ENCODE measurements around the gene NT5C2. TPM values are rescaled to one million over a fixed set of nuclear protein-coding genes. Genes with fewer than 3 reads are reported as not detected.
A peak's percentile ranks its signal among the peaks of the same experiment; 100 is the strongest.
"Not testable (repeated sequence)": the region's sequence is repeated elsewhere in the genome, so short reads cannot be mapped to it uniquely, and the experiment has no call there.

The NT5C2 gene
- total RNA-seq, 1 donor from 2014 or later: 105 TPM

DNA sequence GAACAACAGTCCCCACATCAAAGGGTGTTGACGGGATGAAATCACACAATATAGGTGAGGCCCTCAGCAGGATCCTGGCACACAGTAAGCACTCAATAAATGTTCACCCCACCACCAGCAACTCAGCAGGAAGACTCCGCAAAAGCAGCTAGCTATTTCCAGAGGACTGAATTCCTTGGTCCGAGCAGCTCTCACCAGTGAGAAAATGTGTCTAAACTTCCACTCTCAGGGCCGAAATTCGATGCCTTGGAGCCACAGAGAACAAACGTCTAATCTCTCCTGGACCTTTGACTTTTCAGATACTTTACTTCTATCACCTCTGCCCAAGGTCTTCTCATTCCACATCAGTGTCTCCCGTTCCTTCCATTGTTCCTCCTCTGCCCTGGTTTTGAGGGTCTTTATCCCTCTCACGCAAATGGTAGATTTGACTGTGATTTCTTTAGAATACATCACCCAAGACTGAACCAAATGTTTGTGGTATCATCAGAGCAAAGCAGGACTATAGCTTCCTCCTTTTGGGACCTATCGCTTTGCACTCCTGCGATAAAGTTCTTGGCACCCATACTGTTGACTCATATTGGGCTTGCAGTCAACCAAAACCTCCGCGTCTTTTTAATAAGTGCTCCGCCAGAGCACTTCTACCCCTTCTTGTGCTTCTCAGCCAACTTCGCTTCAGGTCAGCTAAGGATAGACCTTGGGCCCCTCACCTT lies 903 bp upstream of the NT5C2 start:
- Histone ChIP-seq H3K36me3 (ENCODE audit: control insufficient read depth, insufficient read depth, low read length) (no peaks in the 10 kb centered on the region), H3K27me3 (ENCODE audit: control insufficient read depth, insufficient read depth, low read length) (no peaks in the 10 kb centered on the region), H3K4me3 (ENCODE audit: low read depth, low read length) (no peak overlapping the region)
- DNase-seq (ENCODE audit: low read depth) (peak; percentile 83), FAIRE-seq (no peak)
- TF ChIP-seq, protein P1, sequence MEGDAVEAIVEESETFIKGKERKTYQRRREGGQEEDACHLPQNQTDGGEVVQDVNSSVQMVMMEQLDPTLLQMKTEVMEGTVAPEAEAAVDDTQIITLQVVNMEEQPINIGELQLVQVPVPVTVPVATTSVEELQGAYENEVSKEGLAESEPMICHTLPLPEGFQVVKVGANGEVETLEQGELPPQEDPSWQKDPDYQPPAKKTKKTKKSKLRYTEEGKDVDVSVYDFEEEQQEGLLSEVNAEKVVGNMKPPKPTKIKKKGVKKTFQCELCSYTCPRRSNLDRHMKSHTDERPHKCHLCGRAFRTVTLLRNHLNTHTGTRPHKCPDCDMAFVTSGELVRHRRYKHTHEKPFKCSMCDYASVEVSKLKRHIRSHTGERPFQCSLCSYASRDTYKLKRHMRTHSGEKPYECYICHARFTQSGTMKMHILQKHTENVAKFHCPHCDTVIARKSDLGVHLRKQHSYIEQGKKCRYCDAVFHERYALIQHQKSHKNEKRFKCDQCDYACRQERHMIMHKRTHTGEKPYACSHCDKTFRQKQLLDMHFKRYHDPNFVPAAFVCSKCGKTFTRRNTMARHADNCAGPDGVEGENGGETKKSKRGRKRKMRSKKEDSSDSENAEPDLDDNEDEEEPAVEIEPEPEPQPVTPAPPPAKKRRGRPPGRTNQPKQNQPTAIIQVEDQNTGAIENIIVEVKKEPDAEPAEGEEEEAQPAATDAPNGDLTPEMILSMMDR (IDR thresholded peaks at IDR 0.05; ENCODE audit: insufficient read depth, low read length, severe bottlenecking): no peak

DNA sequence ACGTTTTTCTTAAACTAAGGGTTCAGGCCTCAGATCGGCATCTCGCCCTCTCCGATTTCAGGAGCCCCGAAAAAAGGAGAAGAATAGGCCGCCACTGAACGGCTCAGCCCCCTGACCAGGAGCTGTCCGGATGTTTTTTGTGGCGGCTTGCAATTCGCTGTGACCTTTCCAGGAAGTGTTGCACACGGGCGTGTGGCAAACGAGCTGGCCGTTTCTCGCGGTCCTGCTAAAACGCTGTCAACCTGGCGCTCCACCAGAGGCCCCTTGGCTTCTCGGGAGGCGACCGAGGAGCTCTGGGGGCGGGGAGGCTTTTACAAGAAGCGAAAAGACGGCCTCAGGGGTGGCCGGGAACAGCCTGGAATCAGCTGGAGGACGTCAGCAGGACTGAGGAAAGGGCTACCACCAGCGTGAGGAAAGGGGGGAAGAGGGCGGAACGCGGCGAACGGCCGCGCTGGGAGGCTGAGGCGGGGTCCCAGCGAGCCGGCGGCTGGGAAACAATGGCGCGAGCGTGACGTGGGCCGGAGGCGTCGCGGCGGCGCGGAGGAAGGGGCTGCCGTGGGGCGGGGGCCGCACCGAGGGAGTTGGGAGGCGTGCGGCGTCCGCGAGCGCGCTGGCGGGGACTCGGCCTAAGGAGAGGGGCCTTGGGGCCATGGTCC lies 493 bp downstream of the NT5C2 start:
- FAIRE-seq (no peak), DNase-seq (ENCODE audit: low read depth) (peak; percentile 60)
- Histone ChIP-seq H3K36me3 (ENCODE audit: control insufficient read depth, insufficient read depth, low read length) (no peaks in the 10 kb centered on the region), H3K4me3 (ENCODE audit: low read depth, low read length) (peak overlapping the region; percentile 78), H3K27me3 (ENCODE audit: control insufficient read depth, insufficient read depth, low read length) (no peaks in the 10 kb centered on the region)
- TF ChIP-seq, protein P1 (IDR thresholded peaks at IDR 0.05; ENCODE audit: insufficient read depth, low read length, severe bottlenecking): no peak

DNA sequence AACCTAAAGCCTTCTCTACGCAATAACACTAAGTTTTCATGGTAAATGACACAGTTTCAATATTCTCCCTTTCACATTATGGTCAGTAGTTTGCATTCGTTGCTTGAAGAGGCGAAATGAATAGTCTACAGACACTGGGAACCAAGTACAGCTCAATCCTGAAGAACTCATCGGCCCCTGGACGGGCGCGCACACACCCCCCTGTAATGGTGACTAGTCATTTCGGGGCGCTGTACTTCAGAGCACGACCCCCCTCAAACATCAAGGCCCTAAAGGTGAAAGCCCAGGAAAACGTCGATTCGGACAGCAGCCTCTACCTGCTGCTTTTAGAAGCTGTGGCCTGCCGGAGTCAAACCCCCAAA lies 1.0 kb downstream of the NT5C2 start:
- TF ChIP-seq, protein P1 (IDR thresholded peaks at IDR 0.05; ENCODE audit: insufficient read depth, low read length, severe bottlenecking): no peak
- peak overlapping the region; percentile 78 for H3K4me3 ChIP-seq (ENCODE audit: low read depth, low read length)
- no peaks in the 10 kb centered on the region for H3K36me3 ChIP-seq (ENCODE audit: control insufficient read depth, insufficient read depth, low read length)
- DNase-seq (ENCODE audit: low read depth): peak; percentile 11
- H3K27me3 ChIP-seq (ENCODE audit: control insufficient read depth, insufficient read depth, low read length): no peaks in the 10 kb centered on the region
- FAIRE-seq: no peak

DNA sequence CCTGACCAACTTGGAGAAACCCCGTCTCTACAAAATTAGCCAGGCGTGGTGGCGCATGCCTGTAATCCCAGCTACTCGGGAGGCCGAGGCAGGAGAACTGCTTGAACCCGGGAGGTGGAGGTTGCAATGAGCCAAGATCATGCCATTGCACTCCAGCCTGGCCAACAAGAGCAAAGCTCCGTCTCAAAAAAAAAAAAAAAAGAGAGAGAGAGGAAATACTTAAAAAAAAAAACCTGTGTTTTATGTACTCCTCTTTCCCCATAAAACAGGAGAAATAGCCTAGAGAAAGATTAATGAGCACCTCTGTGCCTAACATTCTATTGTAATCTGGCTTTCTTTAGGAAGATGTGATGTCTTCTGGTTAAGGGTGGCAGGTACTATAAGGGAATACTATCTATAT lies 1.9 kb downstream of the NT5C2 start:
- H3K4me3 ChIP-seq (ENCODE audit: low read depth, low read length); FAIRE-seq; DNase-seq (ENCODE audit: low read depth); H3K36me3 ChIP-seq (ENCODE audit: control insufficient read depth, insufficient read depth, low read length); H3K27me3 ChIP-seq (ENCODE audit: control insufficient read depth, insufficient read depth, low read length): not testable (repeated sequence)

DNA sequence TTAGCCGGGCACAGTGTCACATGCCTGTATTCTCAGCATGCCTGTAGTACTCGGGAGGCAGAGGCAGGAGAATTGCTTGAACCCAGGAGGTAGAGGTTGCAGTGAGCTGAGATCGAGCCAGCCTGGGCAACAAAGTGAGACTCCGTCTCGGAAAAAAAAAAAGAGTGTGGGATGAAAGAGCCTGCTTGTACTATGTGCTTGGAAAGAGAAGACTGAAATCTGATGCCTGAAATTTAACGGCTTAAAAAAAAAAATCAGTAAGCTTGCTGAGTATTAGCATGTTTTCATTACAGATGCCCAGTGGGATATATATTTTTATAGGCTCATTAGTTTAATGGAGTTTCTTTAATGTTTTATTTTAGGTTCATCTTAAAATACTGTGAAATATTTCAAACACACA lies 4.2 kb downstream of the NT5C2 start:
- FAIRE-seq: no peak
- H3K36me3 ChIP-seq (ENCODE audit: control insufficient read depth, insufficient read depth, low read length): no peaks in the 10 kb centered on the region
- no peaks in the 10 kb centered on the region for H3K27me3 ChIP-seq (ENCODE audit: control insufficient read depth, insufficient read depth, low read length)
- no peak overlapping the region for H3K4me3 ChIP-seq (ENCODE audit: low read depth, low read length)
- no peak for DNase-seq (ENCODE audit: low read depth)
- TF ChIP-seq, protein P1 (IDR thresholded peaks at IDR 0.05; ENCODE audit: insufficient read depth, low read length, severe bottlenecking): no peak

DNA sequence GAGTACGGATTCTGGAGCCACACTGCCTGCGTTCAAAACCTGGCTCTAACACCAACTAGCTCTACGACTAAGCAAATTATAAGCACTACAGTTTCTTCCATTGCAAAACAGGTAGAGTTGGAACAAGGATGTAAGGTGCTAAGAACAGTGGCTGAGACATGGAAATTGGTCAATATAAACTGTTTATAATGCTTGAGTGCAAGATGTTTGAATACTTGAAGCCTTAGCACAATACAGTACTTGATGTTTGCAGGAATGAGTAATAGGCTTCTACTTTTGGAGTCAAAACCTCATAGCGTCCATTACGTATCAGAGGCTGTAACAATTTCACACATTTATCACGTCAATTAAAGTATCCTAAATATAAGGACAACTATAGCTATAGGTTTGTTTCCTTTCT lies 6.9 kb downstream of the NT5C2 start:
- no peaks in the 10 kb centered on the region for H3K36me3 ChIP-seq (ENCODE audit: control insufficient read depth, insufficient read depth, low read length)
- no peaks in the 10 kb centered on the region for H3K27me3 ChIP-seq (ENCODE audit: control insufficient read depth, insufficient read depth, low read length)
- TF ChIP-seq, protein P1 (IDR thresholded peaks at IDR 0.05; ENCODE audit: insufficient read depth, low read length, severe bottlenecking): no peak
- DNase-seq (ENCODE audit: low read depth) (peak; percentile 52), FAIRE-seq (no peak)
- no peak overlapping the region for H3K4me3 ChIP-seq (ENCODE audit: low read depth, low read length)
